Endothelial cell of hepatic sinusoid (primary cell): ENCODE results near the gene CRLF1.
"Not testable (repeated sequence)": the region's sequence is repeated elsewhere in the genome, so short reads cannot be mapped to it uniquely, and the experiment has no call there.

Experiments
- in situ Hi-C: cut with HindIII; loops from 2 replicates; pipeline ENCODE4 v1.10.0; 2017; ENCODE audit warnings: low sequenced_read_pairs

CRLF1 gene

DNA sequence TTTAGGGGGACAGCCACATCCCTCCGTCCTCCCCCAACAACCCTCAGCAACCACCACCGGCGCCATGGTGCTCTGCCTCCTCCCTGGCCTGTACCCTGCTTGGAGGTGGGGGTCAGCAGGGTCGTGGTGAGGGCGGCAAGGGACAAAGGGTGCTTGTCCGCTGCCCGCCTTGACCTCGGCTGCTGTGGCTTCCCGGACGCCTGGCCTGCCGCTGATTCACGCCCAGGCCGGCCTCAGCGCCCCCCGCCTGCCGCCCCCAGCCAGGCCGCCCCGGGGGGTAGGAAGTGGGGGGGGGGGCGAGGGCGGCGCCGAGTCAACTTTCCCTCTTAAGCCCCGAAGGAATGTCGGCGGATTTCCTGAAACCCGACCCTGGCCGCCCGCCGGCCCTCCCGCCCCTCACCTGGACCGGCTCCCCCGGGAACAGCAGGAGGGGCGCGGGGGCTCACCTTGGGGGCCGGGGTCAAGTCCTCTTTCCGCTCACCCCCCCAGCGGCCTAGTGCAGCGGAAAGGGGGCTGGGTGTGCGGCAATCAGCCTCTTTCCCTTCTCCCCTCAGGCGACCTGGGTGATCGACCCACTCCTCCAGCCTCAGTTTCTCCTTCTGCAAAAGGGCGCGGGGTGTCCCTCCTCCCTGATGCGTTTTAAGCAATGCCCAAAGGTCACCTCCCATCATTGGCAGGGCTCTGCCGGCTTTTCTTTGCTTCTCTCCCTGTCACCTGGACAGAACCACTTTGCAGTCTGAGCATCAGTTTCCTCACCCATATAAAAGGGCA is 4.1 kb upstream of the CRLF1 start:
- in situ Hi-C loops: no loop called here

DNA sequence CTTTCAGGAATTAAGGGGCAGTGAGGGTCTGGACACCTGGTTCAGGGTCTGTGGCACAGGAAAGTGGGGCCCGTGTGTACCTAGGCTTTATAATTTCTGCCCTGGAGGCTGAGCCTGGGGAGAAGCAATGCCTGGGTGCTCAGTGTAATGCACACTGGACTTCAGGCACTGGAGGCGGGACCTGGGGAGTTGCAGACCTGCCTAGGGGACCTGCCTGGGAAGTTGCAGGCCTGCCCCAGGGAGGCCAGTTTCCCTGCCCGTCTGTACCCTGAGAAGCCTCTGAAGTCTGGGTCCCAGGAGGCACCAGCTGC is 3.6 kb upstream of the CRLF1 start:
- in situ Hi-C loops: no loop called here

DNA sequence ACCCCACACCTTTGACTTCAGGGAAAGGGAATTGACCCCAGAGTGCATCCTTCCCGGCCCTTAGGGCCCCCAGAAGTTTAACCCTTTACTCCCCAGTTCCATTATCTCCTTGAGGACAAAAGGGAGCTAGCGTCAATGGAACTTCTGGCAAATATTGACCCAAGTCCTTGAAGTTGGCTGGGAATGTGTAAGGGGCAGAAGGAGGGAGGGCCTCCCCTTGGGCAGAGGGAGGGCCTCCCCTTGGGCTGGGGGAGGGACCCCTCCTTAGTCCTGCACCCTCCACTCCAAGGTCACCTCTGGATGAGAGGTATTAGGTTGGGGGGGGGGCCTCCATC is 3.1 kb upstream of the CRLF1 start:
- in situ Hi-C loops: no loop called here

DNA sequence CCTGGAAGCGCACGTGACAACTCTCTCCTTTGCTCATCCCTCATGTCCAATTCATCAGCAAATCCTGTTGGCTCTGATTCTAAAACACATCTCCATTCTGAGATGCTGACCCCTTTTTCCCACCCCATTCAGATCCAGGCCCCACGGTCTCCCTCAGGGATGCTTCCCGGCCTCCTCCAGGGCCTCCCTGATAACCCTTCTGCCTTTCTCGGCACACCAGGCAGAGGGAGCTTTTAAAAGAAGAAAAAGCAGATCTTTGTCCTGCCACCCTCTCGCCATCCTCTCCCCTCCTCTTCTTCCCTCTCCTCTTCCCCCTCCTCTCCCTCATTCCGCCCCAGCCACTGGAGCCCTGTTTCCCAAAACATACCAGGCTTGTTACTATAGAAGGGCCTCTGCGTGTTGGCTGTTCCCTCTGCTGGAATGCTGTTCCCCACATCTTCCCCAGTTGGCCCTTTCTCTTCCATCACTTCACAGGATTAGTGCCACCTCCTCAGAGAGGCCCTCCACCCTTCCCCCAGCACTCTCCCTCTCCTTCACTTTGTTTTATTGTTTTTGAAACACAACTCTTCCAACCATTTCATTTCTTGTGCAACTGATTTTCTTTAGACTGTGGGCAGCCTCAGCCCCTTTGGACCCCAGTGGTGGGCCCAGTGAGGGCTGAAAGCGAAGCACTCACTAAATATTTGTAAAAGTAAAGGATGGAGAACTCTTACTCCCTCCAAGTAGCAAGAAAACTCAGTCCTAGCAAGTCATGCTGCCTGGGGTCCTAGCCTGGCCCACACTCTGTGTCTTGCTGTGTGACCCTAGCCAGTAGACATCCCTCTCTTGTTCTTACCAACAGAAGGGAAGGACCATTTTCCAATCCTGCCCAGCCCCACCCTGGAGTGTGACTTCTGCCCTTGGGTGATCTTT is 2.5 kb upstream of the CRLF1 start:
- in situ Hi-C loops: no loop called here

DNA sequence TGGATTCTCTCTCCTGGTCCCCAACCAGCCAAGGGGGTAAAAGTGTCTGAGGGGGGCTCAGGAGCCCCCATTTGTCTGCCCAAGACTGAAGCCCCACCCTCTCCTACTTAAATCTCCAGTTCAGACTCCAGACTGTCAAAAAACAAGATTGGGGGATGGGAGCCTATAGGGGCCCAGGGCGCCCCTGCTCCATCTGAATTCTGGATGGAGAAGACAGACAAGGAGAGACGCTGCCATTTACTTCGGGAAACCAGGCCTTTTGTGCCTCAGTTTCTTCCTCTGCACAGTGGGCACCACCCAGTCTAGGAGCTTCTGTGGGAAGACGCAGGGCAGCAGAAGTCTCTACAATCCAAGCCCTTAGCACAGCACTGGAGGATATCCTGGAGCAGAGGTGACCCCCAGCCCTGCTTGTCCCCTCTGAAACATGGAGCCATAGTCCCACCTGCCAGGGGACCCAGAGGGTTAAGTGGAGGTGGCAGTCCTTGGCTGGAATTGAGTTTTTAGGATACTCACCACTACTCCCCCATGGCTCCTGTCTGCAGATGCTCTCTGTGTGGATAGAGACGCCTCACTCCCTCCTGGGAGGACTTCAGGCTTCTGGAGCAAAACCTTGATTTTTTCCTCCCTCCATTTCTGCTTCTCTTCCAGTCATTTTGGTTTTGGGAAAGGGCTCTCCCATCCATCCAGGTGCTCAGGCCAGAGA is 1.7 kb upstream of the CRLF1 start:
- in situ Hi-C loops: no loop called here

DNA sequence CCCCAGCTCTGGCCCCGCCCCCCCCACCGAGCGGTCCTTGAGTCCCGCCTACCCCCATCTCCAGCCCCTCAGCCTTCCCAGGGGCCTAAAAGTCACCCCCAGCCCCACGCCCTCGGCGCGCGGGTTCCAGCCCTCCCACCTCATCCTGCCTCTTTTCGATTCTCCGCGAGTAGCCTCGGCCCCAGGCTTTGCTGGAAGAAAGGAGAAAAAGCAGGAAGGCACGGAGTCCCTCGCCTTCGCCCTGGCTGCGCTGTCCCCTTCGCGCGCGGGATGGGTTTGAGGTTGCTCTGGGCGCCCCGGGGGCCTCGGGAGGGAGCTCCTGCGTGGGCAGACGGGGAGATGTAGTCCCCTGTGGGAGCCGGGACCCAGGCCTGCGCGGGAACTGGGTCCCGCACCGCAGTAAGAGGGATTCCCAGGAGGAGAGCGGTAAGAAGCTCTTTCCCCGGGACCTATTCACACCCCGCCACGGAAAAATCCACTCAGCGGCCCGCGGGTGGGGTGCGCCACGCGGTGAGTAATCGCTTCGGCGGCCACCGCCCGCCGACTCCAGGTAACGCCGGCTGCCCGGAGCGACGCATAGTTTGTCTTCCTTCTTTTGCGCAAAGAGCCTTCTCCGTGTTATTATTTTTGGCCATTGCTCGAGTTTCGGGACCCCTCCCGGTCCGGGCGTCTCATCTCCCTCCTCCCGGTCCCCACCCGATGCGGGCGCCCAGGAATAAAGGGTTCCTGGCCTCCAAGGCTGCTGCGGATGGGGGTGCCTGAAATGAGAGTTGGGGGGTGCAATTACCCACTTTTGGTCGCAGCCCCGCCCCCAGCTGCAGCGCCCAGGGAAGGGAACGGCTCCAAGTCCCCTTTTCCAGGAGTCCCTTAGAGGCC is 865 bp upstream of the CRLF1 start:
- in situ Hi-C loops: no loop called here

DNA sequence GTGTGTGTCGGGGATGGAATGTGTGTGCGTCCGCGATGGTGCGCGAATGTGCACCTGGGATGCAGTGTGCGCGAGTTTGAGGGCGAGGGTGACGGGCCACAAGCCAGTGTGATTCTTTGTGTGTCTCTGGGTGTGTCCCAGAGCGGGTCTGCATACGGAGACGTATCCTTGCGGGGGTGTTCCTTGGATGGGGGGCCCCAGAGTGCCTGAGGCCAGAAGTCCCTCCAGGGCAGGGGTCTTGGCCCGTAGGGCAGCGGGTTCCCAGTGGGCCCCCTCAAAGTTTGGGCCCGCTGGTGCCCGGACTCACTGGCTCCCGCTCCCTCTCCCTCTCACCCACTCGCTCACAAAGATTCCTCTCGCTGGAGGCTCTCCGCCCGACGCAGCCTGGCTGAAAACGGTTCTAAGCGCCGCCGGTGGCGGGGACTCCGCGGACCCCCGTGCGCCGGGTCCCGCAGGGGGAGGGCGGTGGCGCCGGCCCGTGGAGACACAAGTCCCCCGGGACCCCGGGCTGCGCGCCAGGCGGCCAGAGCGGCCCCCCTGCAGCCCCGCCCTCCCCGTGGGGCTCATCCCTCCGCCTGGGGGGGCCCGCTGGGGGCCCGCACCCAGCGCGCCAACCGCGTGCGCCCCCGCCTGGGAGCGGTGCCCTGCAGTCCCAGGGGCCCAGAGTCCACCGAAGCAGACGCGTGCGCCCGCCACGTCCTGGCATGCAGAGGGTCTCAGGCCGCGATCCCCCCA is 886 bp downstream of the CRLF1 start:
- in situ Hi-C loops: no loop called here

DNA sequence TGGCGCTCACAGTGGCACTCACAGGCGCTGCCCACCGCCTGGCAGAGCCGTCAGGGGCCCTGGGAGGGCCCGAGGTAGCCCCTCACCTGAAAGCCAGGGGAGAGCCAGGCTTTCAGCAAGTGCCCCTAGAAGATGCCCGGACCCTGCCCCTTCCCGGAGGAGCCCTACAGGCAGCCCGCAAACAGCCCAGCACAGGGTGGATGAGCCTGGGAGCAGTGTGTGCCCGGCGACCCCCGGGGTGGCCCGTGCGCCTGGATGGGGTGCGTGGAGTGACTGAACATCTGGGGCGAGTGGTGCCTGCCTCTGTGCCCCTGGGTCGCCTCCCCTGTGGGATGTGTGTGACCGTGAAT is 1.4 kb downstream of the CRLF1 start:
- in situ Hi-C loops: no loop called here

DNA sequence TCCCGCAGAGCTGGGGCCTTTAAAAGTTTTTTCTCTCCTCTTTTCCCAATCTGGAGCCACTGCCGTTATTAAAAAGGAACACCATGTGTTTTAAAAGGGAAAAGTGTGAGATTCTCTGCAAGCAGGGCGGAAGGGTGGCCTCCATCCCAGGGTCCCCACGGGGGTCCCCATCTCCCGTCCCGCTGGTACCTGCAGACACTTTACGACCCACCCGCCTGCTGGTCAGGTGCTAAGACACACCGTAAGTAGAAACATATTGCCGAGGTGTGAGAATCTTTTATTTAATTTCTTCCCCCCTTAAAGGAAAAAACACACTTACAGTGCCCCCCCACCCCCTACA is 1.8 kb downstream of the CRLF1 start:
- in situ Hi-C loops: no loop called here

DNA sequence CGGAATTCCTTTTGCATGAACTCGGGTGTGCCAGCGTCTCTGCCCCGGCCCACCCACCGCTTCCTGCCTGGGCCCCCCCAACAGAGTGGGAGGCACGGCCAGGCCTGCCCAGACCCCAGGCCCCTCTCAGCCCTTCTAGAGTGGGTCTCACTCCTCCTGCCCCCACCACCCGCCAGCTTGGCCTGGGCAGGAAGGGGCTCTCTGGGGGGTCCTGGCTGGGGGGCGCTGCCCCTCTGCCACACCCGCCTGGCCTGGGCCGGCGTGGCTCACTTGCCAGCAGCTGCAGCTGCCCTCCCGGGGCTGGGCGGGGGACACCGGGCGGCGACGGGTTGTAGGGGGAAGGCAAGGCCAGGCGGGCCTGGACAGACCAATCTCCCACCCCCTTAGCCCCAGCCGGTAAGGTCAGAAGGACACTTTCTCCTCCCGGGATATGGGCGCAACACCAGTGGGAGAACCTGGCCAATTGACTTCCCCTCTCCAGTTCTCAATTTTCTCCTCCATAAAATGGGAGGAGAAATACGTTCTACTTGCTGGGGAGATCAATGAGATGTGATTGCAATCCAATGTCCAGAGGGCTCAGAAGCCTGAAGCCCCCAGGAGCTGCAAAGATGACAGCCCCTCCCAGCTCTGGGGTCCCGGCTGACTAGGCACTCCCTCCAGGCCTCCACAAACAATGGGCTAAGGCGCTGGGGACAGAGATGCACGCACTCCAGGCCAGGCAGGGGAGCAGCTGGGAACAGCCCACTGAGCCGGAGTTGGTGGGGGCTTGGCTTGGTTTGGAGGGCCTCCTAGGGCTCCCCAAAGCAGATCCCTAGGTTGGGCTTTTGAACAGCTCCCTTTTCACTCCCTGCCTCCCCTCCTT is 2.4 kb downstream of the CRLF1 start:
- in situ Hi-C loops: no loop called here

DNA sequence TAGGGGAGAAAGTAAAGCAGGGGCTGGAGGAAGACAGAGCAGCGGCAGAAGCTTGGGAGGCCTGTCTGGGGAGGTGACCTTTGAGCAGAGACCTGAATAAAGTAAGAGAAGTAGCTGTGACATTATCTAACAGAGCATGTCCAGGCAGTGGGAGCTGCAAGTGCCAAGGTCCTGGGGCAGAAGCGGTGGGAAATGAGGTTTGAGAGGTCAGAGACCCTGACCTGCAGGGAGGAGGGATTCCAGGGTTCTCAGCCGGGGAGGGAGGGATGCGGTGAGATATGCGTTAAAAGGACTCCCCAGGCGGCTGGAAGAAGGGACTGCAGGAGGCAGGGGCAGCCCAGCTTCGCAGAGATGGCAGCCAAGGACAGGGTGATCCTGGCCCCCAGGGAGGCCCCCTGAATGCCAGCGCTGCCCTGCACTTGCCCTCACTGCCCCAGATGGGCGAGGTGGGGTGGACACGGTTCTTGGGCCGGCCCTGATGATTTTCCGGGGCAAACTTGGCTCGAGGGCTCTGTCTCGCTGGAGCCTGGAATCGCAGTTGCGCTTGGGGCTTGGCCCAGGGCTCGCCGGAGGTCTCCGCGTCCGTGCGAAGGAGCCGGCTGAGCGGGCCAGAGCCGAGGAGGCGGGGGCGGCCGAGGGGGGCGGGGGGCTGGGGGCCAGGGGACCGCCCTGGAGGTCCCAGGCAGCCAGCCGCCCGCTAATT is 3.2 kb downstream of the CRLF1 start:
- in situ Hi-C loops: no loop called here

DNA sequence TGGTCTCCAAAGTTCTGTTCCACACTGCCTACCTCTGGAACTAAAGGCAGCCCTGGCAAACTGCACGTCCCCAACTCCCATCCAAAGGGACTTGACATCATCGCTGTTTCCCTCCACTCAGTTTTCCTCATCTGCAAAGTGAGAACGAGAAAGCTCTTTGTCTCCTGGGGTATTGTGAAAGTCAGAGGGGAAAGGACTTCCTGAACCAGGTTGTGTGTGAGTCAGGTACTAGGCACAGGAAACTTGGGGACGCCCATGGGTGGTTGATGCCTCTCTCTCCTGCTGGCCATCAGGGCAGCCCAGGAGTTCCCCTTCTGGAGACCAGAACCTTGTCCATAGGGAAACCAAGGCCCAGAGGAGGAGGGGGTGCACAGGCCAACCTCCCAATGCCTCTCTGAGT is 4.7 kb downstream of the CRLF1 start:
- in situ Hi-C loops: no loop called here

DNA sequence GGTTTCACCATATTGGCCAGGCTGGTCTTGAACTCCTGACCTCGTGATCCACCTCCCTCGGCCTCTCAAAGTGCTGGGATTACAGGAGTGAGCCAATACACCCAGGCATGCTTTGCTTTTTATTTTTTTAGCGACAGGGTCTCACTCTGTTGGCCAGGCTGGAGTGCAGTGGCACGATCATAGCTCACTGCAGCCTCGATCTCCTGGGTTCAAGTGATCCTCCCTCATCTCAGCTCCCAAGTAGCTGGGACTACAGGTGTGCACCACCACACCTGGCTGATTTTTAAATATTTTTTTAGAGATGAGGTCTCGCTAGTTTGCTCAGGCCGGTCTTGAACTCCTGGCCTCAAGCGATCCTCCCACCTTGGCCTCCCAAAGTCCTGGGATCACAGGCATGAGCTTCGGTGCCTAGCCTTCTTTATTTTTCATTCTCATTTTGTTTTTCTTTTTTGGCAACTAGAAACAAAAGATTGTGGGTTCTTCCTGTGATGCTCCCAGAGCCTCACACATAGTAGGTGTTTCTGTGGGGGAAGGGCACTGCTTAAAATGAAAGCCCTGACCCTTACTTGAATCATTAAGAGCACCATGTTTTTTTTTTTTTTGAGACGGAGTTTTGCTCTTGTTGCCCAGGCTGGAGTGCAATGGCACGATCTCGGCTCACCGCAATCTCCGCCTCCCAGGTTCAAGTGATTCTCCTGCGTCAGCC is 5.8 kb downstream of the CRLF1 start:
- in situ Hi-C loops: not testable (repeated sequence)

DNA sequence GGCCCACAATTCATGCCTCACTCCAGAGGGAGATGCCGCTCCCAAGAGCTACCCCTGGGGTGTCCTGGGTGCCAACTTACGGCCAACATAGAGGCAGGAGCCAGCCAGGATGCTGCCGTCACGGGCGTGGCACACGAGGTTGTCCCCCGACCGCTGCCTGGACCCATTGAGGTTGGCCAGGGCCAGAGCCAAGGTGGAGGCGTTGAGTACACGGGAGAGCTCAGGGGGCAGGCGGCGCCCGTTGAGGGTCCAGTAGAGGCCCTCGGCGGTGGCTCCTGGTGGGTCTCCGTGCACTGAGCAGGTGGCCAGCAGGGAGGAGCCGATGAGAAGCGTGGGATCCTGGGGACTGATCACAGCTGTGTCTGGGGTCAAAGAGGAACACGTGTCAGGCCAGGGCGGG is 7.1 kb downstream of the CRLF1 start:
- in situ Hi-C loops: no loop called here

DNA sequence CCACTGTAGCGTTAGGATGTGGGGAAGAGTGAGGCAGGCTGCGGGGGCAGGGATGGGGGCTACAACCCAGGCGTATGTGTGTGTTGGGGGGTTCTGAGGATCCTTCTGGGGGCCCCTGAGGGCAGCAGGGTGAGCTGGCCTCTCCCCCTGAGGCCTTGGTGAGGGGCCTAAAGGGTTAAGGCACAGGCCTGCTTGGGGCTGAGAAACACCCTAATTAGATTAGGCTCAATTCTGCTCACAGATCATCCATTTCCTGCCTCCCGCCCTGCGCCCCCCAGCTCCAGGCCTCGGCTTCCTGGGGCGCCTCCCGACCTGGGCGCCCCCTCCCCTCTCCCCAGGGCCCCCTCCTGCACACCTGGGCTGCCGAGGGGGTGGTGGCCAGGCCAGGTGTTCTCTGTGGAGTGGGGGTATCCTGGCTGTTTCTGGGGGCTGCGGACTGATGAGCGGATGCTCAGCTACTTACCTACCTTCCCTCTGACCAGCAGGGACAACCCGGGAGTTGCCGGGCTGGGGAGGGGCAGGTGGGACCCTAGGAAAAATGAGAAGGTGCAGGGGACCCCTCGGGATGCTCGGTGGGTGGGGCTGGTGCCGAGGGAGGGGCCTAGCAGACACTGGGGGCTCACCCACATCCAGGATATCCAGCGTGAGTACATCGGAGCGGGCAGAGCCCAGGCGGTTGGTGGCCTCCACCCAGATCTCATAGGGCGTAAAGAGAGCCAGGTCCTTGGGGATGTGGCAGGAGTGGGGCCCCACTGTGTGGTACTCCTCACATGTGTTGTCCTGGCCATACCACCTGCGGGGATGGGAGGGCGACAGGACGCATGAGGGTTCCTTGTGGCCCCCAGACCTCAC is 8.6 kb downstream of the CRLF1 start:
- in situ Hi-C loops: no loop called here

DNA sequence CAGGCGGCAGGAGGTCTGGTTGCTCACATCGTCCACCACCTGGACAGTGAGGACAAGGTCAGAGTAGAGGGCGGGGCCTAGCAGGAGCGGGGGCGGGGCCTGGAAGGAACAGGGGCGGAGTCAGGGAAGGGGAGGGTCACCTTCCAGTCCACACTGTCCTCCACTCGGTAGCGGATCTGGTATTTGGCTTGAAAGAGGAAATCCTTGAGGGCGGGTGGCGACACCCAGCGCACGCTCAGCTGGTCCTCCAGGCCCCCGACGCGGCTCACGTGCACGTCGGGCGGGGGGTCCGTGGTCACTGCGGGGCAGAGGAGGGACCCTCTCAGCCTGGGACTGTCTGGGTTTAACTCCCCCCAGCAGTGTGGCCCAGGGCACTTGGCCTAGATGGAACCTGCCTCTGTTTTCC is 9.8 kb downstream of the CRLF1 start:
- in situ Hi-C loops: no loop called here

DNA sequence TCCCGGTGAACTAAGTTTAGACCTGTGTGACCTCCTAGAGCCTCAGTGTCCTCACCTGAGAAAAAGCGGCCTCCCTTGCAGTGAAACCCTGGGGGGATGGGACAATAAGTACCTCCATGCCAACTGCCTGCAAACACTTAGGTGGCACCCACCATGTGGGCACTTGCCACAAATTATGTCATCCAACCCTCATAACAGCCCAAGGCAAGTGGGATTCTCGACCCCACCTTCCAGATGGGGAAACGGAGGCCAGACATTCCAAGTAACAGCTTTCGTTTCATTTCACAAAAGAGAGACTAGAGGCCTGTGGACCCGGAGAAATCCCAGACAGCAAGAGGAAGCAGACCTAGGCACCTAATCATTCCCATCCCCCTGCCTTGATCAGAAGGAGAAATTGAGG is 11.1 kb downstream of the CRLF1 start:
- in situ Hi-C loops: no loop called here
